Endothelial cell of umbilical vein (primary cell): ENCODE data around the gene RAB14. TPM values are rescaled to one million over a fixed set of nuclear protein-coding genes. Genes with fewer than 3 reads are reported as not detected.

ENCODE experiments used
- BruUV-seq: library from RNA; stranded (reverse); fragments of 400-500 nt; replicated peaks from 2 replicates; lab custom pipeline; 2021; lab: Mats Ljungman, UMichigan
- CTCF ChIA-PET: fragments of 300-600, 350-600 bp; sonication (Branson Sonifier 250); formaldehyde crosslinking; loops from one replicate; lab custom pipeline; 2021; ENCODE audit warnings: antibody characterized with exemption, inconsistent platforms; lab: Charles Lee
- POLR2A ChIA-PET: fragments of 300-600, 350-600 bp; sonication (Branson Sonifier 250); formaldehyde crosslinking; loops from one replicate; lab custom pipeline; 2021; ENCODE audit warnings: antibody characterized with exemption, inconsistent platforms; lab: Charles Lee
- DNase-seq: peaks from one replicate; pipeline ENCODE4 v3.0.0-alpha.2; 2011; ENCODE audit warnings: low read depth, low spot score
- FAIRE-seq: peaks from 2 replicates; lab custom pipeline; 2011; peaks lifted over from hg19 to GRCh38; lab: Jason Lieb, UNC
- H2AFZ ChIP-seq: 2 replicates; pipeline ENCODE4 v1.6.0; 2012; ENCODE audit warnings: low read depth, low read length, control low read depth, inconsistent platforms
- H3K27ac ChIP-seq: 2 replicates; pipeline ENCODE4 v1.5.1; 2011; ENCODE audit warnings: low read depth, mild to moderate bottlenecking, control low read depth, low read length, moderate library complexity; ENCODE audit not compliant: insufficient read depth
- H3K27me3 ChIP-seq, 2 experiments: 2 replicates each; pipeline versions ENCODE4 v1.6.0 to v1.6.1; 2011; ENCODE audit warnings: low read length in 2 of 2, mixed read lengths in 1 of 2; ENCODE audit not compliant: control insufficient read depth in 2 of 2, insufficient read depth in 2 of 2
- H3K36me3 ChIP-seq, 2 experiments: 2 replicates in 1 of 2; 3 replicates in 1 of 2; pipeline ENCODE4 v1.5.1; 2011; ENCODE audit warnings: low read length in 2 of 2, mild to moderate bottlenecking in 1 of 2, moderate library complexity in 1 of 2; ENCODE audit not compliant: control insufficient read depth in 2 of 2, insufficient read depth in 2 of 2; ENCODE audit errors: extremely low read depth in 1 of 2
- H3K4me1 ChIP-seq: 3 replicates; pipeline ENCODE4 v1.5.1; 2011; ENCODE audit warnings: mild to moderate bottlenecking, low read length; ENCODE audit not compliant: control insufficient read depth, insufficient read depth; ENCODE audit errors: extremely low read depth
- H3K4me2 ChIP-seq: 2 replicates; pipeline ENCODE4 v1.6.1; 2011; ENCODE audit warnings: low read length, control low read depth, mixed read lengths; ENCODE audit not compliant: insufficient read depth
- H3K4me3 ChIP-seq, 3 experiments: fragments of 200-600 bp in 1 of 3; sonication (generic), shearing (Covaris generic) in 1 of 3; replicated peaks in 1 of 3; 2 replicates each; pipeline ENCODE4 v1.5.1; 2011 to 2016; ENCODE audit warnings: control low read depth in 3 of 3, low read length in 3 of 3, mild to moderate bottlenecking in 2 of 3, inconsistent platforms in 1 of 3, low read depth in 1 of 3, moderate library complexity in 1 of 3; ENCODE audit not compliant: insufficient read depth in 1 of 3
- H3K79me2 ChIP-seq: 2 replicates; pipeline ENCODE4 v1.6.0; 2012; ENCODE audit warnings: low read length, inconsistent platforms; ENCODE audit not compliant: control insufficient read depth, insufficient read depth
- H3K9ac ChIP-seq: replicated peaks from 2 replicates; pipeline ENCODE3; 2011; ENCODE audit warnings: low read length, control low read depth; ENCODE audit not compliant: insufficient read depth; ENCODE audit errors: extremely low read depth
- H3K9me1 ChIP-seq: replicated peaks from 3 replicates; pipeline ENCODE4 v1.6.0; 2011; ENCODE audit warnings: mild to moderate bottlenecking, low read length; ENCODE audit not compliant: control insufficient read depth, insufficient read depth; ENCODE audit errors: extremely low read depth
- H3K9me3 ChIP-seq: replicated peaks from 2 replicates; pipeline ENCODE4 v1.5.1; 2012; ENCODE audit warnings: low read length, inconsistent platforms; ENCODE audit not compliant: control insufficient read depth, insufficient read depth
- H4K20me1 ChIP-seq: replicated peaks from 2 replicates; pipeline ENCODE3; 2011; ENCODE audit warnings: mild to moderate bottlenecking, low read length; ENCODE audit not compliant: control insufficient read depth, insufficient read depth; ENCODE audit errors: extremely low read depth
- EZH2 ChIP-seq: IDR thresholded peaks from 2 replicates; pipeline ENCODE4 v1.6.1; 2012; ENCODE audit warnings: borderline replicate concordance, low read depth, mild to moderate bottlenecking, moderate library complexity, low read length, inconsistent platforms; ENCODE audit not compliant: severe bottlenecking
- FOS ChIP-seq: IDR thresholded peaks from 2 replicates; pipeline ENCODE4 v1.6.1; 2011; ENCODE audit warnings: mild to moderate bottlenecking, low read length, moderate library complexity, borderline replicate concordance; ENCODE audit not compliant: insufficient read depth
- GATA2 ChIP-seq: IDR thresholded peaks from 2 replicates; pipeline ENCODE4 v1.7.0; 2011; ENCODE audit warnings: low read depth, mild to moderate bottlenecking, moderate library complexity, mixed read lengths, low read length; ENCODE audit not compliant: insufficient read length, insufficient read depth
- JUN ChIP-seq: IDR thresholded peaks from 2 replicates; pipeline ENCODE4 v1.6.1; 2011; ENCODE audit warnings: borderline replicate concordance, low read depth; ENCODE audit not compliant: insufficient read length, insufficient read depth
- MYC ChIP-seq: IDR thresholded peaks from one replicate; pipeline ENCODE4 v1.6.1; 2011; ENCODE audit warnings: mild to moderate bottlenecking, low read depth, low read length
- POLR2A ChIP-seq: IDR thresholded peaks from 2 replicates; pipeline ENCODE4 v1.6.1; 2012; ENCODE audit warnings: low read depth, mild to moderate bottlenecking, control low read depth, low read length
- POLR2AphosphoS5 ChIP-seq: IDR thresholded peaks from 2 replicates; pipeline ENCODE4 v1.6.1; 2012; ENCODE audit warnings: low read depth, mild to moderate bottlenecking, control low read depth, low read length, moderate library complexity; ENCODE audit not compliant: insufficient read depth
- dilution Hi-C: fragments of 300-500 bp; cut with MboI; formaldehyde crosslinking; loops from one replicate; pipeline ENCODE4 v1.15.0; 2019; ENCODE audit warnings: low sequenced_read_pairs; ENCODE audit not compliant: extremely low pct_ligation_motif_present
- intact Hi-C: fragments of 100-400 bp; cut with micrococcal nuclease; formaldehyde crosslinking; loops from one replicate; pipeline ENCODE4 v1.10.0; 2022
- polyA plus RNA-seq, 4 experiments: library from polyadenylated mRNA; depleted of rRNA in 3 of 4; stranded (reverse) in 3 of 4; unstranded in 1 of 4; fragments of >200 nt; gene quantifications; 2 replicates each; pipeline versions ENCODE4 v1.2.1 to v1.2.3, GENCODE V29; 2011 to 2012; ENCODE audit warnings: missing spikeins in 1 of 4
- total RNA-seq: library from RNA; stranded (reverse); gene quantifications from 2 replicates; pipeline ENCODE4 v1.2.3, GENCODE V29; 2021
- TF ChIP-seq, protein P1 (sequence below): IDR thresholded peaks from 2 replicates; pipeline ENCODE4 v1.6.1; 2011; ENCODE audit not compliant: insufficient read depth, insufficient read length
- TF ChIP-seq, protein P2 (sequence below), 2 donors: IDR thresholded peaks; 1 replicate in 1 of 2; 2 replicates in 1 of 2; pipeline ENCODE4 v1.5.1; 2011; ENCODE audit warnings: low read length in 2 of 2, mild to moderate bottlenecking in 2 of 2, moderate library complexity in 2 of 2, control low read depth in 1 of 2, inconsistent platforms in 1 of 2, low read depth in 1 of 2; ENCODE audit not compliant: insufficient read depth in 1 of 2; ENCODE audit errors: extremely low read depth in 1 of 2

RAB14 gene
- total and polyA plus RNA-seq, 2 donors (not counting 3 experiments of a cell fraction or from before 2014, with no cell fraction given): 18.9 to 79.3 TPM

DNA sequence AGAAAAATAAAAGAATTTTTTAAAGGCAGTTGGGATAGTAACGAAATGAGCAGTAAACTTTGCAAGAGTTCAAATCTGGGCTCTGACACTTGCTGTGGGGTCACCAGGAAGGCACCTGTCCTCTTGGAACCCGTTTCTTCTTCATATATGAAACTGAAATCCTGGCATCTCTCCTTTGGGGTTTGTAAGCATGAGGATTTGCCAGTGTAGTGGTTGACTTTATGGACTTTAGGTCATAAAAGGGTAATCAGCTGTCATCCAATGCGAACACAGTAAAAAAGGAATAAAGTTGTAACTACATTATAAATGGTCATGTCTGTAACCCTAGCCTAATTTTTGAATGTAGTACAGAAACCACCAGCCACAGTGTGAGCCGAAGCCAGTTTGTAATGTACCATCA is 1.3 kb downstream of the RAB14 start:
- peak overlapping the region; percentile 85 to 94 (median 86) for H3K4me3 ChIP-seq
- H3K36me3 ChIP-seq: no peaks in the 10 kb centered on the region
- dilution Hi-C loops: no loop called here
- no peaks in the 10 kb centered on the region for H3K27me3 ChIP-seq
- ChIA-PET CTCF (interaction anchor here (1.0 to 2.0 kb wide), 5 partner anchors 10 to 87 kb away, joined by 3 to 6 read pairs (median 4); no protein-coding TSS in a partner anchor), POLR2A (no interaction called here)
- TF ChIP-seq POLR2A (no peak), MYC (no peak), POLR2AphosphoS5 (no peak), FOS (no peak), JUN (no peak), EZH2 (no peak), GATA2 (no peak)
- TF ChIP-seq, protein P1, sequence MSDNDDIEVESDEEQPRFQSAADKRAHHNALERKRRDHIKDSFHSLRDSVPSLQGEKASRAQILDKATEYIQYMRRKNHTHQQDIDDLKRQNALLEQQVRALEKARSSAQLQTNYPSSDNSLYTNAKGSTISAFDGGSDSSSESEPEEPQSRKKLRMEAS: no peak
- TF ChIP-seq, protein P2, sequence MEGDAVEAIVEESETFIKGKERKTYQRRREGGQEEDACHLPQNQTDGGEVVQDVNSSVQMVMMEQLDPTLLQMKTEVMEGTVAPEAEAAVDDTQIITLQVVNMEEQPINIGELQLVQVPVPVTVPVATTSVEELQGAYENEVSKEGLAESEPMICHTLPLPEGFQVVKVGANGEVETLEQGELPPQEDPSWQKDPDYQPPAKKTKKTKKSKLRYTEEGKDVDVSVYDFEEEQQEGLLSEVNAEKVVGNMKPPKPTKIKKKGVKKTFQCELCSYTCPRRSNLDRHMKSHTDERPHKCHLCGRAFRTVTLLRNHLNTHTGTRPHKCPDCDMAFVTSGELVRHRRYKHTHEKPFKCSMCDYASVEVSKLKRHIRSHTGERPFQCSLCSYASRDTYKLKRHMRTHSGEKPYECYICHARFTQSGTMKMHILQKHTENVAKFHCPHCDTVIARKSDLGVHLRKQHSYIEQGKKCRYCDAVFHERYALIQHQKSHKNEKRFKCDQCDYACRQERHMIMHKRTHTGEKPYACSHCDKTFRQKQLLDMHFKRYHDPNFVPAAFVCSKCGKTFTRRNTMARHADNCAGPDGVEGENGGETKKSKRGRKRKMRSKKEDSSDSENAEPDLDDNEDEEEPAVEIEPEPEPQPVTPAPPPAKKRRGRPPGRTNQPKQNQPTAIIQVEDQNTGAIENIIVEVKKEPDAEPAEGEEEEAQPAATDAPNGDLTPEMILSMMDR (IDR thresholded peaks at IDR 0.05; ENCODE audit: extremely low read depth in 1 of 2, insufficient read depth in 1 of 2, low read depth in 1 of 2, low read length in 2 of 2): no peak
- H3K4me1 ChIP-seq: peaks cover 44% of the 10 kb centered on the region
- peak overlapping the region; percentile 91 for H3K4me2 ChIP-seq
- no peak for DNase-seq
- H2AFZ ChIP-seq: no peak overlapping the region
- peaks cover 3% of the 10 kb centered on the region for H3K9me1 ChIP-seq
- H3K9me3 ChIP-seq: no peaks in the 10 kb centered on the region
- intact Hi-C loops: loop anchor here (2.0 kb wide), 1 partner anchor 14 kb away; no protein-coding TSS in a partner anchor
- TSS peak; percentile 37 for BruUV-seq
- no peak for FAIRE-seq
- H3K9ac ChIP-seq: peak overlapping the region; percentile 79
- H3K79me2 ChIP-seq: peaks cover 63% of the 10 kb centered on the region
- H3K27ac ChIP-seq: peak overlapping the region; percentile 6
- peaks cover 33% of the 10 kb centered on the region for H4K20me1 ChIP-seq
